Stimulated activated naive CD8-positive, alpha-beta T cell treated with anti-CD3 and anti-CD28 coated beads, Interleukin-15, Interleukin-2, amounts not matched to agents 100 U/mL and 50 U/mL, for 24 hours (primary cell): ENCODE data around the gene BCAP29.

ENCODE experiments used
- ATAC-seq: fragments of 150-1000 bp; cut with Tn5 transposase; one replicate; pipeline ENCODE4 v1.10.0; 2021
- DNase-seq: peaks from one replicate; pipeline ENCODE4 v3.0.0; 2021

Gene BCAP29

DNA sequence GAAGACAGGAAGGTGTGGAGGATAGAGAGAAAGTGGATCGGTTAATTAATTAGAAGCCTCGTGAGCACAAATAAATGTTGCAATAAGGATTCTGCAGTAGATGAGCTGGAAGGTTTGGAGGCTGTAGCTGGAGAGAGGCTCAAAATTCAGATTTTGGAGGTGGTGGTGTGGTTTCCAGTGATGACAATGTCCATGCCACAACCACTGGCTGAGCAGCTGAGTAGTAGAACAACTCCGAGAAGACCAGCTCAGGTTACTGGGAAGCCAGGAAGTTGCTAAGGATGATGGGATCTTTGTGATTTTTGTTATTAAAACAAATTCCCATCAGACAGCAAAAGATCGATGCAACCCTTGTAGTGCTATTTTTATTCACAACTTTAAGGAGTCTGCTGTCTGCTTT is 88.2 kb downstream of the BCAP29 start:
- DNase-seq (no peak), ATAC-seq (no peak)
